HUES48 (cell line): Measurements from ENCODE around the gene HMGCR.

Experiments
- H3K27ac ChIP-seq: one replicate; pipeline ENCODE4 v1.7.0; 2013; ENCODE audit warnings: low read depth, low read length, inconsistent platforms
- H3K27me3 ChIP-seq: 2 replicates; pipeline ENCODE4 v1.6.1; 2013; ENCODE audit warnings: mild to moderate bottlenecking, low read length; ENCODE audit not compliant: control insufficient read depth, insufficient read depth
- H3K36me3 ChIP-seq: 2 replicates; pipeline ENCODE4 v1.6.1; 2013; ENCODE audit warnings: low read length; ENCODE audit not compliant: control insufficient read depth, insufficient read depth
- H3K4me1 ChIP-seq: 2 replicates; pipeline ENCODE4 v1.6.1; 2013; ENCODE audit warnings: mild to moderate bottlenecking, low read length; ENCODE audit not compliant: control insufficient read depth, insufficient read depth
- H3K4me3 ChIP-seq: 2 replicates; pipeline ENCODE4 v1.5.1; 2013; ENCODE audit warnings: mild to moderate bottlenecking, low read depth, low read length
- H3K9ac ChIP-seq: 2 replicates; pipeline ENCODE4 v1.6.1; 2013; ENCODE audit warnings: mild to moderate bottlenecking, low read depth, low read length, moderate library complexity
- H3K9me3 ChIP-seq: 2 replicates; pipeline ENCODE4 v1.6.1; 2013; ENCODE audit warnings: low read length; ENCODE audit not compliant: control insufficient read depth, insufficient read depth

HMGCR gene

GRCh38 chr5:75381456-75381855 is 44.4 kb downstream of the HMGCR start:
- Histone ChIP-seq H3K4me3 (no peak overlapping the region), H3K27me3 (no peaks in the 10 kb centered on the region), H3K9me3 (no peaks in the 10 kb centered on the region), H3K9ac (no peak overlapping the region), H3K36me3 (peaks cover 89% of the 10 kb centered on the region), H3K27ac (no peak overlapping the region), H3K4me1 (no peaks in the 10 kb centered on the region)

- Histone ChIP-seq H3K27me3 (no peaks in the 10 kb centered on the region), H3K4me1 (no peaks in the 10 kb centered on the region), H3K9me3 (no peaks in the 10 kb centered on the region), H3K9ac (no peak overlapping the region), H3K4me3 (no peak overlapping the region), H3K36me3 (peaks cover 70% of the 10 kb centered on the region), H3K27ac (no peak overlapping the region)
Measured at GRCh38 chr5:75384218-75384617, 47.2 kb downstream of the HMGCR start.

GRCh38 chr5:75387806-75388205 is 50.8 kb downstream of the HMGCR start:
- no peak overlapping the region for H3K9ac ChIP-seq
- H3K27ac ChIP-seq, result no peak overlapping the region
- H3K27me3 ChIP-seq, result no peaks in the 10 kb centered on the region
- H3K9me3 ChIP-seq, result no peaks in the 10 kb centered on the region
- no peak overlapping the region for H3K4me3 ChIP-seq
- peaks cover 44% of the 10 kb centered on the region for H3K36me3 ChIP-seq
- H3K4me1 ChIP-seq, result no peaks in the 10 kb centered on the region

- H3K4me3 ChIP-seq, result no peak overlapping the region
Measured at GRCh38 chr5:75389430-75389829, 52.4 kb downstream of the HMGCR start.

GRCh38 chr5:75395277-75395676 is 58.3 kb downstream of the HMGCR start:
- Histone ChIP-seq H3K27ac (no peak overlapping the region), H3K36me3 (peaks cover 16% of the 10 kb centered on the region), H3K9ac (no peak overlapping the region), H3K27me3 (no peaks in the 10 kb centered on the region), H3K9me3 (no peaks in the 10 kb centered on the region), H3K4me1 (peaks cover 10% of the 10 kb centered on the region), H3K4me3 (no peak overlapping the region)

More at GRCh38 chr5:75389430-75389829, 52.4 kb downstream of the HMGCR start:
- Histone ChIP-seq H3K36me3 (peaks cover 30% of the 10 kb centered on the region), H3K9ac (no peak overlapping the region), H3K27me3 (no peaks in the 10 kb centered on the region), H3K9me3 (no peaks in the 10 kb centered on the region), H3K27ac (no peak overlapping the region), H3K4me1 (no peaks in the 10 kb centered on the region)

- Histone ChIP-seq H3K4me3 (no peak overlapping the region), H3K36me3 (peaks cover 10% of the 10 kb centered on the region), H3K27me3 (peaks cover 3% of the 10 kb centered on the region), H3K4me1 (peaks cover 4% of the 10 kb centered on the region; the same call in 1 of the 2 replicates), H3K27ac (no peak overlapping the region), H3K9ac (no peak overlapping the region), H3K9me3 (no peaks in the 10 kb centered on the region)
Measured at GRCh38 chr5:75405296-75405695, 68.3 kb downstream of the HMGCR start.
